Cardiac muscle cell (in vitro differentiated cells and primary cell): ENCODE measurements around the gene ATXN1. TPM values are rescaled to one million over a fixed set of nuclear protein-coding genes. Genes with fewer than 3 reads are reported as not detected.

Source experiments
- DNase-seq, 2 donors: peaks; one replicate each; pipeline versions ENCODE4 v3.0.0 to v3.0.0-alpha.2; 2010 to 2017; ENCODE audit warnings: low read depth in 1 of 2, low spot score in 1 of 2
- H3K27ac ChIP-seq: fragments of 200-600 bp; sonication (generic); 2 replicates; pipeline ENCODE4 v1.5.1; 2016
- H3K27me3 ChIP-seq: fragments of 200-600 bp; sonication (generic); 2 replicates; pipeline ENCODE4 v1.6.0; 2016; ENCODE audit warnings: control low read depth
- H3K36me3 ChIP-seq: fragments of 200-600 bp; sonication (generic); 2 replicates; pipeline ENCODE4 v1.5.1; 2016; ENCODE audit warnings: control low read depth
- H3K4me1 ChIP-seq: fragments of 200-600 bp; sonication (generic); 2 replicates; pipeline ENCODE4 v1.8.1; 2017; ENCODE audit warnings: low read depth, mild to moderate bottlenecking, mixed run types
- H3K4me3 ChIP-seq: fragments of 200-600 bp; sonication (generic); 2 replicates; pipeline ENCODE4 v1.5.1; 2016; ENCODE audit warnings: mild to moderate bottlenecking
- H3K9me3 ChIP-seq: fragments of 200-600 bp; sonication (generic); 2 replicates; pipeline ENCODE4 v1.5.1; 2017; ENCODE audit warnings: low read depth, mild to moderate bottlenecking, control low read depth
- CTCF ChIP-seq: IDR thresholded peaks from 2 replicates; pipeline ENCODE4 v1.5.1; 2012; ENCODE audit warnings: low read depth, mild to moderate bottlenecking, low read length
- polyA plus RNA-seq: library from polyadenylated mRNA; unstranded; fragments of >200 nt; fragmentation: Nextera tagmentation; extraction: Ambion mirVana; gene quantifications from 2 replicates; pipeline ENCODE4 v1.2.1, GENCODE V29; 2016
- total RNA-seq: library from RNA; depleted of rRNA; stranded (reverse); fragments of >200 nt; gene quantifications from 2 replicates; pipeline ENCODE4 v1.2.3, GENCODE V29; 2016

The ATXN1 gene
- total and polyA plus RNA-seq, 2 experiments from 2014 or later = 15.1 to 37.4 TPM

- TF ChIP-seq CTCF = no peak
- H3K36me3 ChIP-seq = no peaks in the 10 kb centered on the region
- no peak for DNase-seq
- no peak overlapping the region for H3K4me3 ChIP-seq
- peaks cover 22% of the 10 kb centered on the region for H3K4me1 ChIP-seq
- H3K9me3 ChIP-seq = no peaks in the 10 kb centered on the region
- H3K27ac ChIP-seq = no peak overlapping the region
- H3K27me3 ChIP-seq = no peaks in the 10 kb centered on the region
Observed at GRCh38 chr6:16486661-16487060, 274.6 kb downstream of the ATXN1 start.

DNA sequence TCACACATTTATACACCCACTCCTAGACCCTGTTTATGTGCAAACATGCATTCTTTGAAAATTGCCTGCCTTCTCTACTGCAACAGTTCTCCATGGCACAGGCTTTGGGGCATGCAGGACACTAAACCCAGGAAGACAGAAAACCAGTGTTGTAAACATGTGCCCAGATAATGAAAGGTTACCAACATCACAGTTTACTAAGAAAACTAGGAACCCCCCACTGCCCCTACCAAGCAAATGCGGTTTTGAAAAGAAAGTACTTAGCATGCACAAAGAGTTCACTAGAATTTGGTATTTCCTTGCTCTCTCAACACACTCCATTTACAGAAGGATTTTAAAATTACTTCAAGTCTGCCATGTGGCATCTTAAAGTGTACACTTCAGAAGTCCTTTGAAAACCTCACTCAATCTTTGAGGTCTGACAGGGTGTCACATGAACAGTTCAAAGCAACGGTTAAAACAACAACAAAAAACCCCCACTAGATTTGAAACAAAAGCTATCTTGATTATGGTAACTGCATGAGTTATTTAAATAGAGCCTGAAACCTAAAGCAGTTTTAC lies 277.9 kb downstream of the ATXN1 start:
- H3K4me1 ChIP-seq = peaks cover 22% of the 10 kb centered on the region
- peak overlapping the region; percentile 80 for H3K27ac ChIP-seq

DNA sequence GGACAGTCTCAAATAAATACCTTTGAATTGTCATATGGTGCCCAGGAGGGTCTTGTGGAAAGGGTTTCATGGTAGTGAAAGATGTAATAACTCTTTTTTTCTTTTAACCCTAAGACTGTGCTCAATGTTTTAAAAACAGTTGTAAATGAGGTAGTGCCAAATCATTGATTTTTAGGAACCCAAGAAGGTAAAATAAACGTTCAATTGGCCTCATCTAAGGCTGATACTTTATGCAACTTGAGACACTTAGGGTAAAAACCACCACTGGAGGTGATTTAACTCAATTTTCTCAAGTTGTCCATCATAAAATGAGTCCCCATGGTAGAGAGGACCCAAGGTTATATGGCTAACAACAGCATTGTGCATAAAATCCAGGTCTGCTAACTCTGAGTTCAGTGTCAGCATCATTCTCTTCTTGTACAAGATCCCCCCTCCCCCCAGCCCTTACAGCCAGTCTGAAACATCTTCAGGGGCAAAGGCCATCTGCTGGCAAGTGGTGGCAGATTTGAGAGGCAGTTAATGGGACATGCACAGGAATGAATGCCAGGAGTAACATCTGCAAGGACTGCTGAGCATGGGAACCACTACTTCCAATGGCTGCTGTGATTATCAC lies 278.5 kb downstream of the ATXN1 start:
- H3K27me3 ChIP-seq = no peaks in the 10 kb centered on the region
- H3K4me1 ChIP-seq = peaks cover 21% of the 10 kb centered on the region
- peak overlapping the region; percentile 80 for H3K27ac ChIP-seq
- no peak overlapping the region for H3K4me3 ChIP-seq
- H3K9me3 ChIP-seq = no peaks in the 10 kb centered on the region
- no peaks in the 10 kb centered on the region for H3K36me3 ChIP-seq
- TF ChIP-seq CTCF = no peak
- DNase-seq = no peak

More for the DNA sequence above, 277.9 kb downstream of the ATXN1 start:
- DNase-seq = no peak
- Histone ChIP-seq H3K27me3 (no peaks in the 10 kb centered on the region), H3K4me3 (no peak overlapping the region), H3K9me3 (no peaks in the 10 kb centered on the region), H3K36me3 (no peaks in the 10 kb centered on the region)
- no peak for TF ChIP-seq CTCF

- H3K4me3 ChIP-seq = no peak overlapping the region
- peak in 1 of 2 donors; percentile 17 for DNase-seq
- H3K4me1 ChIP-seq = peaks cover 24% of the 10 kb centered on the region
- H3K27ac ChIP-seq = peak overlapping the region; percentile 5
- no peak for TF ChIP-seq CTCF
- no peaks in the 10 kb centered on the region for H3K9me3 ChIP-seq
- H3K36me3 ChIP-seq = no peaks in the 10 kb centered on the region
- H3K27me3 ChIP-seq = no peaks in the 10 kb centered on the region
Observed at GRCh38 chr6:16481697-16482399, 279.4 kb downstream of the ATXN1 start.

- no peak overlapping the region for H3K27ac ChIP-seq
- H3K36me3 ChIP-seq = no peaks in the 10 kb centered on the region
- no peak overlapping the region for H3K4me3 ChIP-seq
- H3K27me3 ChIP-seq = no peaks in the 10 kb centered on the region
- peaks cover 19% of the 10 kb centered on the region for H3K4me1 ChIP-seq
- no peak for TF ChIP-seq CTCF
- DNase-seq = no peak
- H3K9me3 ChIP-seq = no peaks in the 10 kb centered on the region
Observed at GRCh38 chr6:16480763-16481560, 280.3 kb downstream of the ATXN1 start.
